GM18499 (cell line): ENCODE results near the gene CHST6.

Experiments used
- ATAC-seq: cut with Tn5 transposase; IDR thresholded peaks from one replicate; pipeline ENCODE4 v1.9.1; 2021; ENCODE audit warnings: moderate number of reproducible peaks; ENCODE audit not compliant: insufficient read depth, unreplicated experiment

The CHST6 gene

GRCh38 chr16:75478480-75479345, 16.5 kb downstream of the CHST6 start:
- ATAC-seq, result no peak

GRCh38 chr16:75477680-75478473, 17.4 kb downstream of the CHST6 start:
- ATAC-seq, result no peak

GRCh38 chr16:75476817-75477216, 18.4 kb downstream of the CHST6 start:
- ATAC-seq, result no peak

GRCh38 chr16:75475420-75475847, 19.8 kb downstream of the CHST6 start:
- ATAC-seq, result no peak

- ATAC-seq, result no peak
These were observed 22.0 kb downstream of the CHST6 start for GRCh38 chr16:75472908-75473877.

GRCh38 chr16:75471723-75472633, 23.3 kb downstream of the CHST6 start:
- no peak for ATAC-seq

GRCh38 chr16:75466760-75467159, 28.5 kb downstream of the CHST6 start:
- no peak for ATAC-seq

GRCh38 chr16:75464122-75464918, 30.9 kb downstream of the CHST6 start, which contains the start of gene TMEM170A:
Gene TMEM170A (minus strand): TSS chr16:75464689. CDS start chr16:75464600, 89 bp downstream.
- peak; percentile 66 for ATAC-seq

- peak; percentile 0 for ATAC-seq
These were observed 31.7 kb downstream of the CHST6 start for GRCh38 chr16:75463389-75464121.

GRCh38 chr16:75462806-75463205, 32.4 kb downstream of the CHST6 start:
- no peak for ATAC-seq

- no peak for ATAC-seq
These were observed 33.7 kb downstream of the CHST6 start for GRCh38 chr16:75461575-75461974.

GRCh38 chr16:75460446-75460845, 34.8 kb downstream of the CHST6 start:
- no peak for ATAC-seq

GRCh38 chr16:75459691-75460090, 35.5 kb downstream of the CHST6 start:
- ATAC-seq, result no peak

- ATAC-seq, result no peak
These were observed 36.8 kb downstream of the CHST6 start for GRCh38 chr16:75458439-75458838.

- no peak for ATAC-seq
These were observed 37.2 kb downstream of the CHST6 start for GRCh38 chr16:75458029-75458428.

- no peak for ATAC-seq
These were observed 37.7 kb downstream of the CHST6 start for GRCh38 chr16:75457485-75458021.

GRCh38 chr16:75456971-75457370, 38.3 kb downstream of the CHST6 start:
- no peak for ATAC-seq
